ENCODE measurements around the gene UBL3.

UBL3 gene

GRCh38 chr13:29856426-29856825 lies 6.0 kb upstream of the UBL3 start:
- no peak for DNase-seq

GRCh38 chr13:29855784-29856183 lies 5.4 kb upstream of the UBL3 start:
- DNase-seq: no peak

- DNase-seq: no peak
Observed at GRCh38 chr13:29855009-29855408, 4.6 kb upstream of the UBL3 start.

GRCh38 chr13:29853131-29853530 lies 2.7 kb upstream of the UBL3 start:
- no peak for DNase-seq

- no peak for DNase-seq
Observed at GRCh38 chr13:29852472-29853054, 2.1 kb upstream of the UBL3 start.

DNA sequence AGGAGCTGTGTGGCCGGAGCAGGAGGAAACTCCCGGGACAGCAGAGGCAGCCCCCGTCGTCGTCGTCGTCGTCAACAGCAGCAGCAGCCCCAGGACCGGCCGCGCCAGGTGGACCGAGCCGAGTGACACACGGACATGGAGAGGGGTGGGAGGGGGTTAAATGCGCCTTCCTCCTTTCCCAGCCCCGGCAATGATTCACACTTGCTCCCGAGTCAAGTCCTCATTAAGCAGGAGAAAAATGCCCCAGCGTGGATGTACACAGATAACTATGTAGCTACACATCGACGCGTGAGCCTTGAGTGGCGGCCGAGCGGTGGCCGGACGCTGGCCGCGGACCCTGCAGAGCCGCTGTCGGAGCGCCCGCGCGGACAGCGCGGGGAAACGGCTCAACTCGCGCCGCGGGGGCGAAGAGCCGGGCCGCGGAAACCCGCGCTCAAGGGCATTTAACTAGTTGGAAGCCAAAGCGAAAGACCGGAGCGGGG lies 645 bp downstream of the UBL3 start:
- peak; percentile 27 for DNase-seq

- peak; percentile 17 for DNase-seq
Observed at GRCh38 chr13:29849071-29849631, 1.3 kb downstream of the UBL3 start.

GRCh38 chr13:29847501-29847983 lies 2.9 kb downstream of the UBL3 start:
- DNase-seq: no peak

DNA sequence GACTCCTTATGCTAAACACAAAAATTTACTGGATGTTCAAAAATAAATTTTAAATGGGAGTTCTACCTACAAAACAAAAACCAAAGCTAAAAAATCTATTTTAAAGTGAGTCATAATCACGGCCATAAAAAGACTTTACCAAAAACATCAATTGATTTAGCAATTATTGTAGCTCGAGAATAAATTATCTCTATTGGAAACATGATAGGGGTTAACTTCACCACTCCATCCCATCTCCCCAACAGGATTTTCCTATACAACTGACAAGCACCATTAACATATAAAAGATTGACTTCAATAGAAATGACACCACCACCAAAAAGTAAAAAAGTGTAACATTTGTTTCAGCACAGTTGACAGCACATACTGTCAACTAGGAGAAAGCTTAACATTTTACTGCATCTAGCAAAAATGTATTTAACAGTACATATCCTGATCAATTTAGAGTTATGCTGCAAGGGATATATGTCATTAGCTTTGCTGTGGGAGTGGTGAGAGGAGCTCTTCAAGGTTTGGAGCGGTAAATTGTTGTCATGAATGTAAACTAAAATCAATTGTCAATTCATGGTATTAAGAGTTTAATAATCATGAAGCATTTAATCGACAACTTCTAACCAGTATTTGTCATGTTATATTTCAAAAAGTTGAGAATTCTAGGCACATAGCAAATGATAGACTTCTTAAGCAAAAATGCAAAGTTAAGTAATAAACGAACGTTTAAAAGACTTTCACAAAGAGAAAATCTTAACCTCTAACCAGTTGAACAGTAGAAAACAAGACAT lies 3.8 kb downstream of the UBL3 start:
- no peak for DNase-seq

DNA sequence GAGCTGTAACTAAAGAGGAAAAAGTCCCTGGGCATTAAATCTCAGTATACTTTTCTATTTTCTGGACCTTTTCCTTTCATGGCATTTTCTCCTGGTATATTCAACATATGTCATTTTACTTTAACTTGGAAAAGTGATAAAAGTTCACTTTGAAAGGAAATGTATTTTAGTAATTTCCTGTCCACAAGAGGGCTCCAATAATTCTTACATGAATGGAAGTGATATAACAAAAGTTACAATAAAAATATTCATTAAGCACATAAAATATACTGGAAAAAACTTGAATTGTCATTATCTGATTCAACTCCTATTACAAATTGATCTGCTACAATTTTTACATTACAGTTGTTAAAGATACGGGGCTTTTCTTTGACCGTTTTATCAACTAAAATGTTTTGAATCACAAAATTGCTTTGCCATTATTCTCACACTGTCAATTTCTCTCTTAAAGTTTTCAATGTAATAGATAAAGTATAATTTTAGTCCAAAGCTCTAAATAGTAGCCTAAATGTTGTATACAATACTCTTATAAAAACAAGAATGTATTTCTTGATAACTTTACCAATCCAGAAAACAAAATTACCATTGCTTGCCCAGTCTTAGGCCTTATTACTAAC lies 4.9 kb downstream of the UBL3 start:
- no peak for DNase-seq

DNA sequence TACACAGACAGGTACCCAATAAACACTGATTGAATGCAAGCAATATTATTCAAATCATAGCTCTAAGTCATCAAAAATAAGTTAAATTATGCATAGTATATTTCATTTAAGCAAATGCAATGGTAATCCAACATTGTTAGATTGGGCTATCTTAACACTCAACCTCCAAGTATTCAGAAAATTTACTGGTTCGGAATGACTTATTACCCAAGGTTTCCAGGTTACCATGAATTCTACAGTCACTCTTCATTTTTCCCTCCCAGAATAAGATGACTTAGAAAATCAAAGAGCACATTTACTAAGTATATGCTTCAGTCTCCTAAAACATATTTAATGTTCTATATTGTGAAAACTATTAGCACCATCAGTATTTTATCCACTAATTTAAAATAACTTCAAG lies 6.0 kb downstream of the UBL3 start:
- no peak for DNase-seq

DNA sequence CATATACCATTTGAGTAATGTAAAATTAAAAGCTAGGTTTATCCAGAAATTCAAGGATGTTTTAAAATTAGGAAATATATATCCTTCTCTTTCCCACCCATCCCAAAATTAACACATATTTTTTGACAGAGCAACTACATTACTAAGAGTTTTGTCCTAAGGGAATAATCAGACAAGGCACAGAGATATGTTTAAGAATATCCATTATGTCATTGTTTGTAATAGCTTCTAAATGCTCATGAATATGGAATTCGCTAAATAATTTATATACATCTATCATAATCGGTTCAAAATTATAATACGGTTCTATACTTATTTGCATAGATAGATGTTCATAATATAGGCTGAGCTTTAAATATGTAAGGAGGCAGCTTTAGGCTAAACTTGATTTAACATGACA lies 9.8 kb downstream of the UBL3 start:
- DNase-seq: no peak

DNA sequence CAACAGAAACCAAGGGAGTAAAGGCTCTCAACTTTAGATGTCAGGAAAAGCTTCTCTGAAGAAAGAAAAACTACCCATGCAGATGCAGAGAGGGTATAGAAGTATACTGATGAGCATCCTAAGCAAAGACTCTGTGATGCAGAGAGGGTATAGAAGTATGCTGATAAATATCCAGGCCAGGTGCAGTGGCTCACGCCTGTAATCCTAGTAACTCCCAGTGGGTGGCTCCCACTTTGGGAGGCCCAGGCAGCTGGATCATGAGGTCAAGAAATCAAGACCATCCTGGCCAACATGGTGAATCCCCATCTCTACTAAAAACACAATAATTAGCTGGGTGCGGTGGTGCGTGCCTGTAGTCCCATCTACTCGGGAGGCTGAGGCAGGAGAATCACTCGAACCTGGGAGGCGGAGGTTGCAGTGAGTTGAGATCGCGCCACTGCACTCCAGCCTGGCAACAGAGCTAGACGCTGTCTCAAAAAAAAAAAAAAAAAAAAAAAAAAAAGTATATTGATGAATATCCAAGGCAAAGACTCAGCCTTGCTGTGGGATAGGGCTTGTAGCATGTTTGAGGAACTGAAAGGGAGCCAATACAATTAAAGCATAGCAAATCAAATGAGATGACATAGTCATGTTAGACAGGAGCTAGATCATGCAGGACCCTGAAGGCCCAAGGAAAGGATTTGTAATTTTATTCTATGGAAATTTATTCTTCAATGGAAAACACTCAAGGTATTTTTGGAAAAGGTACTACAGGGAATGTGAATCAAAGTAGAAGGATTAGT lies 14.9 kb downstream of the UBL3 start:
- no peak for DNase-seq

GRCh38 chr13:29832761-29833298 lies 17.6 kb downstream of the UBL3 start:
- no peak for DNase-seq

DNA sequence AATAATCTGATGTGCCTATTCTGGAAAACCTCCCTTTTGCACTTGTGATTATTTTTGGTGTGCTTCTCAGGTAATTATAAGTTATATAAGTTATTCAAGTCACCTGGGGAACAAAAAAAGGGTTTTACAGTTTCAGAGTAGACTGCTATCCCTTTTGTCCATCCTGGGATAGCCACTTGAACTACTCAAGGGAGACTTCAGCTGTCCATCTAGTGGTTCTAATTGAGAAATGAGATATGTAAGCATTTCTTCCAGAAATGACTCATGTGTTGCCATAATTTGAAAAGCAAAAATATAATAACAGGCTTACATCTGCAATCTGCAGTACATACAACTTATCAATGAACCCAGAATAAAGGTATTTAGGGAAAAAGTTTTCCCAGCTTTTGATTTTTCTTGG lies 20.4 kb downstream of the UBL3 start:
- no peak for DNase-seq

- DNase-seq: no peak
Observed at GRCh38 chr13:29819143-29819542, 31.3 kb downstream of the UBL3 start.

GRCh38 chr13:29817604-29818378 lies 32.6 kb downstream of the UBL3 start:
- DNase-seq: no peak

DNA sequence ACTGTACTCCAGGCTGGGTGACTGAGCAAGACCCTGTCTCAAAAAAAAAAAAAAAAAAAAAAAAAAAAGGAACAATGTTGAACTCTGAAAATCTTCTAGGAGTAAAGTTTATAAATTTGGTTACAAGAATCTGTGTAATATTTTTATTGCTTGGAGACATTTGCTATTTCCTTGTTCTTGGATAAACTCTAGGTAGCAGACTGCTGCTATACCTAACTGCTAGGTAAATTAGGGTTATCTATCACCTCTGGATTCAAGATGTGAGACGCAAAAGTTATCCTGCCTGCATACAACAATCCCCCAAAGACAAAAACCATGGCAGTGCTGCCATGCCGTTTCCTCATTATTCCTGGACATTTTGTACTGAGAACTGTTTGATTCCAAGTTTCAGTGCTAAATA lies 33.7 kb downstream of the UBL3 start:
- no peak for DNase-seq

DNA sequence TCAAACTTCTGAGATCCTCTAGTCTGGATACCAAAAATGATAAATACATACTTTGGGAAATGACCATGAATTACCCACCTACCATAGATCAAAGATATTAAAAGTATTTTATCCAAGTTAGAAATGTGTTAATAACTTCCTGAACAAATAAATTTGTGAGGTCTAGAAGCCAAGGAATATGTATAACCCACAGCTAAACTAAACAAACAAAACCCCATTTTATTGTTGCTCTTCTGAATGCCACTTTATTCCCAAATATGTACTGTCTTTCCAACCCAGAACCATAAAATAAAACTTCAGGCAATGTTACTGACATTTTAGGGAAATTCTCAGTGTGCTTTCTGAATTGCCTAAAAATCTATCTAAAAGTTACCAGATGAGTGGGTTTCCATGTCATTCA lies 35.1 kb downstream of the UBL3 start:
- DNase-seq: no peak

DNA sequence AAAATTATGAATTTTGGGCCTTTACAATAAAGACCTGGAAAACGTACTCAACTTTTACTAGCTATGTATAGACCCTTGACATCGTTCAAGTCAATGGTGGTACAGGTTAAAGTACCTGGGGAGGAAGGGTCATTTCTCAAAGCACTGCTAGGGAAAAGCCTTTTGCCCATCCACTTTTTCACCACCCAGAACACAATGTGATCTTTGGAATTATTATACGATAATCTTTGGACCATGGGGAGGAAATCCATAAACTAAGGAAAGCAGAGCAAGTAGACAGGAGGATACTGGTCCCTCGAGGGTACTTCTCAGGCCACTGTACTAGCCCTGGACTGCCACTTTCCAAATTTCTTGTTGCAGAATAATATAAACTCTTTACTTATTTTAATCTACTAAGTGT lies 39.5 kb downstream of the UBL3 start:
- DNase-seq: no peak

DNA sequence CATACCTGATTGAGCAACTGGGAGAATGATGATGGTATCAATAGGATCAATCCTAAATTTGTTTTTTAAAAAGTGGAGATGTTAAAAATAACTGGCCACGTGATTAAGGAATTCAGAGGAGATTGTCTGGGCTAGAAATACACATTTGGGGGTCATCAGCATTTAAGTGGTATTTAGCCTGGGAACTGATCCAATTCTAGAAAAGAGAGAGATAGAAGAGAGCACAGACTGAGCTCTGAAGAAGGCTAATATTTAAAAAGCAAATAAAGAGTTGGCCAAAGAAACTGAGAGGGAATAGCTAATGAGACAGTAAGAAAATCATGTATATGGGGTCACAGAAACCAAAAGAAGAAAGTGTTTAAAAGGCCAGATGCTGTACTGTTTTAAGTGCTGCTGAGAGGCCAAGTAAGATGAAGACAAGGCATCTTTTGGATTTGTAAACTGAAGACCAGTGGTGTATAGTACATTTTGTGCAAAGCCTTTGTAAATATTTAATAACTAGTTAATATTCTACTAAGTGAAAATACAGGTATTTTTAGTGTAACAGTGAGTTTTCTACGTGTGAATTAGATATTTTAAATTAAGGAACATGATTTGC lies 40.2 kb downstream of the UBL3 start:
- DNase-seq: no peak

All from activated CD4-positive, alpha-beta T cell treated with anti-CD3 and anti-CD28 coated beads, Interleukin-2, amount 50 U/mL, for 1 hour (primary cell).